CD4-positive, alpha-beta memory T cell (primary cell): ENCODE results near the gene FBRSL1. TPM values are rescaled to one million over a fixed set of nuclear protein-coding genes. Genes with fewer than 3 reads are reported as not detected.
"Not testable (repeated sequence)": the region's sequence is repeated elsewhere in the genome, so short reads cannot be mapped to it uniquely, and the experiment has no call there.

Experiments used
- CTCF ChIA-PET: fragments of 350-600 bp; sonication (Branson Sonifier 250); formaldehyde crosslinking; loops from one replicate; lab custom pipeline; 2021; ENCODE audit warnings: inconsistent platforms; ENCODE audit not compliant: partially characterized antibody; lab: Charles Lee
- POLR2A ChIA-PET: fragments of 350-600 bp; sonication (Branson Sonifier 250); formaldehyde crosslinking; loops from one replicate; lab custom pipeline; 2021; ENCODE audit not compliant: partially characterized antibody; lab: Charles Lee
- DNase-seq, 5 donors: peaks; one replicate each; pipeline versions ENCODE4 v3.0.0 to v3.0.0-alpha.2; 2020 to 2022; ENCODE audit warnings: mixed read lengths in 1 of 5
- H3K27ac ChIP-seq: one replicate; pipeline ENCODE4 v1.7.0; 2013; ENCODE audit warnings: low read depth, low read length
- H3K27me3 ChIP-seq: 2 replicates; pipeline ENCODE4 v1.7.0; 2013; ENCODE audit warnings: mild to moderate bottlenecking, low read length, moderate library complexity; ENCODE audit not compliant: insufficient read depth
- H3K36me3 ChIP-seq: 2 replicates; pipeline ENCODE4 v1.7.0; 2013; ENCODE audit warnings: mild to moderate bottlenecking, low read length, moderate library complexity; ENCODE audit not compliant: insufficient read depth
- H3K4me1 ChIP-seq: 2 replicates; pipeline ENCODE4 v1.7.0; 2013; ENCODE audit warnings: mild to moderate bottlenecking, low read length, moderate library complexity; ENCODE audit not compliant: insufficient read depth
- H3K4me3 ChIP-seq, 2 donors: one replicate each; pipeline ENCODE4 v1.7.0; 2013; ENCODE audit warnings: low read length in 2 of 2, mild to moderate bottlenecking in 1 of 2
- H3K9me3 ChIP-seq, 2 donors: one replicate each; pipeline ENCODE4 v1.7.0; 2013; ENCODE audit warnings: low read length in 2 of 2, control low read depth in 1 of 2; ENCODE audit not compliant: control insufficient read depth in 1 of 2
- H3K27ac Mint-ChIP-seq, 7 donors: one replicate each; pipeline ENCODE4 v1.8.0; 2020 to 2021; ENCODE audit warnings: mixed read lengths in 7 of 7, mild to moderate bottlenecking in 6 of 7, inconsistent platforms in 3 of 7, moderate library complexity in 3 of 7
- H3K27me3 Mint-ChIP-seq, 2 donors: one replicate each; pipeline ENCODE4 v1.8.0; 2020 to 2021; ENCODE audit warnings: mixed read lengths in 2 of 2
- H3K36me3 Mint-ChIP-seq, 2 donors: one replicate each; pipeline ENCODE4 v1.8.0; 2020 to 2021; ENCODE audit warnings: mixed read lengths in 2 of 2, inconsistent platforms in 1 of 2, mild to moderate bottlenecking in 1 of 2
- H3K4me1 Mint-ChIP-seq, 4 donors: one replicate each; pipeline ENCODE4 v1.8.0; 2020 to 2021; ENCODE audit warnings: mixed read lengths in 4 of 4, mild to moderate bottlenecking in 1 of 4
- H3K4me3 Mint-ChIP-seq, 8 donors: one replicate each; pipeline ENCODE4 v1.8.0; 2020 to 2021; ENCODE audit warnings: mixed read lengths in 8 of 8, mild to moderate bottlenecking in 7 of 8, moderate library complexity in 6 of 8, inconsistent platforms in 3 of 8
- H3K9me3 Mint-ChIP-seq, 8 donors: one replicate each; pipeline ENCODE4 v1.8.0; 2020 to 2021; ENCODE audit warnings: mixed read lengths in 8 of 8, mild to moderate bottlenecking in 5 of 8, inconsistent platforms in 3 of 8, moderate library complexity in 1 of 8
- intact Hi-C: fragments of 100-400 bp; cut with micrococcal nuclease; formaldehyde crosslinking; loops from one replicate; pipeline ENCODE4 v1.15.1; 2023
- polyA plus RNA-seq, 2 donors: library from polyadenylated mRNA; unstranded; fragments of 300-500 nt; fragmentation: Illumina TruSeq; gene quantifications; one replicate each; pipeline ENCODE4 v1.2.3, GENCODE V29; 2021
- total RNA-seq, 2 experiments: library from RNA; stranded (reverse); gene quantifications; one replicate each; pipeline ENCODE4 v1.2.3, GENCODE V29; 2021

FBRSL1 gene
- total and polyA plus RNA-seq, 4 experiments from 2014 or later: 3.1 to 101 (median 97.3) TPM; not detected in 1

DNA sequence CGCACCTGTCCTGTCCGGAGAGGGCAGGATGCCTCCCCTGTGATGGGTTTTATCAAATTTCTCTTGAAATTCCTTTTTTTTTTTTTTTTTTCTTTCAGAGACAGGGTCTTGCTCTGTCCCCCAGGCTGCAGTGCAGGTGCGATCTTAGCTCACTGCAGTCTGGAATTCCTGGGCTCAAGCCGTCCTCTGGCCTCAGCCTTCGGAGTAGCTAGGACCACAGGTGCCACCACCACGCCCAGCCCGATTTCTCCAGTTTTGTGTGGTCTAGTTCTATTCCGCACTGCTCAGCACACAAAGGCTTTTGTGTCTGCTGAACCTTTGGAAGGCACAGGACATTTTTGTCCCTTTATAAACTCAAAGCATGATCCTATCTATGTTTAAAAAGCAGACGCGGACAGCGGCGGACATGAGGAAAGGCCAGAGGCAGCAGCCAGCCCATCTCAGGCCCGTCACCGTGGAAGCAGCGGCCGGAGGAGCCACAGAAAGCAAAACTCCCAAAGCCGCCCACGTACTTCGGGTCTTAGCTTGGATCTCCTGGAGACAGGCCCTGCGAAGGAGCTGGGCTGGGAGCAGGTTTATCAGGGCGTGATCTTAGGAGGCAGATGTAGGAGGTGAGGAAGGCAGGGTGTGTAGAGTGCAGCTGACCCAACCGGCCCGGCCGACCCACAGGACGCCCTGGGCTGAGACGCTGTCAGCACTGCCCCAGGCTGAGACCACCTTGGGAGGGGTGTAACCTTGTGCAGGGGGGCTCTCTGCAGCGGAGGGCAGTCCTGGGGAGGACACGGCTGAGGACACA lies 30.9 kb upstream of the FBRSL1 start:
- no peak overlapping the region for H3K4me3 ChIP-seq
- DNase-seq: no peak
- no peak overlapping the region for H3K27ac Mint-ChIP-seq
- H3K27me3 Mint-ChIP-seq: no peaks in the 10 kb centered on the region
- no peak overlapping the region for H3K4me3 Mint-ChIP-seq
- H3K27me3 ChIP-seq: no peaks in the 10 kb centered on the region
- H3K36me3 Mint-ChIP-seq: no peaks in the 10 kb centered on the region
- peaks cover 7 to 8% (median 7%) of the 10 kb centered on the region in 4 donors for H3K4me1 Mint-ChIP-seq
- H3K27ac ChIP-seq: no peak overlapping the region
- no peaks in the 10 kb centered on the region for H3K9me3 ChIP-seq
- no peaks in the 10 kb centered on the region for H3K9me3 Mint-ChIP-seq
- H3K36me3 ChIP-seq: no peaks in the 10 kb centered on the region
- intact Hi-C loops: no loop called here
- ChIA-PET POLR2A (no interaction called here), CTCF (no interaction called here)
- H3K4me1 ChIP-seq: peaks cover 9% of the 10 kb centered on the region

DNA sequence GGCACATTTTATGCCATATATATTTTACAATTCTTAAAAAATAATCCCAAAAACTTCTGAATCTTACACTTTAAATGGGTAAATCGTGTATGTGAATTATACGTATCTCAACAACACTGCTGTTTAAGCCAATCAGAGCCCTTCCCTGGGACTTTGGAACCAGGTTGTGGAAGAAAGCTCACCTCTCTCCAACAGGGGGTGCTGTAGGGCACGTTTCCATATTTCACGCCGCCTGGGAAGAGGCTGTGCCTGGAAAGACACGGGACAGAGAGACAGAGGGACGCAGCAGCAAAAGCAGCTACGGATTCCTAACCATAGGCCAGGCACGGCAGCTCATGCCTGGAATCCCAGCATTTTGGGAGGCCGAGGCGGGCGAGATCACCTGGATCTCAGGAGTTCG lies 29.4 kb upstream of the FBRSL1 start:
- H3K36me3 ChIP-seq: no peaks in the 10 kb centered on the region
- no peaks in the 10 kb centered on the region for H3K9me3 ChIP-seq
- H3K27ac ChIP-seq: no peak overlapping the region
- no peak overlapping the region for H3K27ac Mint-ChIP-seq
- H3K27me3 ChIP-seq: no peaks in the 10 kb centered on the region
- no peak overlapping the region for H3K4me3 ChIP-seq
- H3K4me1 Mint-ChIP-seq: peaks cover 3 to 5% (median 4%) of the 10 kb centered on the region in 4 donors
- no peaks in the 10 kb centered on the region for H3K36me3 Mint-ChIP-seq
- ChIA-PET CTCF (interaction anchor here (0.7 to 1.7 kb wide), 3 partner anchors 17 to 66 kb away, joined by 3 to 9 read pairs (median 3); no protein-coding TSS in a partner anchor), POLR2A (interaction anchor here (1.5 to 1.7 kb wide), 2 partner anchors 28 to 30 kb away, joined by 6 read pairs; no protein-coding TSS in a partner anchor)
- no peaks in the 10 kb centered on the region for H3K27me3 Mint-ChIP-seq
- intact Hi-C loops: loop anchor here (1.0 kb wide), 1 partner anchor 64 kb away; no protein-coding TSS in a partner anchor
- H3K9me3 Mint-ChIP-seq: no peaks in the 10 kb centered on the region
- DNase-seq: no peak
- peaks cover 9% of the 10 kb centered on the region for H3K4me1 ChIP-seq
- H3K4me3 Mint-ChIP-seq: no peak overlapping the region

DNA sequence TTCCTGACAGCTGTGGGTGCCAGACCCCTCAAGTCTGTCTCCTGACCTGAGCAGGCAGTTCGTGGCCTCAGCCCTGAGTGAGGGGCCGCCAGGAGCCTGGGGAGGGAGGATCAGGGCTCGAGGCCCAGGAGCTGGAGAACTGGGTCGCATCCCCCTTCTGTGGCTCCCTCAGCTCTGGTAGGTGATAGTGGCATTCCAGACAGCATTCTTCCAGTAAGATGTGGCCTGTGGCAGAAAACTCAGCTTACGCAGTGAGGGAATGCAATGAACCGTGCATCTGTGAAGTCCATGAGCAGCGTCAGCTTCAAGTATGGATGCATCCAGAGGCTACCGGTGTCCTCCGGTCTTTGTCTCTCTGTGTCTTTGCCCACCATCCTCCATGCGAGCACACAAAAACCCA lies 28.4 kb upstream of the FBRSL1 start:
- Histone ChIP-seq H3K36me3 (no peaks in the 10 kb centered on the region), H3K4me1 (peaks cover 9% of the 10 kb centered on the region), H3K4me3 (no peak overlapping the region), H3K27me3 (no peaks in the 10 kb centered on the region), H3K9me3 (no peaks in the 10 kb centered on the region), H3K27ac (no peak overlapping the region)
- Mint-ChIP-seq H3K9me3 (no peaks in the 10 kb centered on the region), H3K36me3 (no peaks in the 10 kb centered on the region), H3K27me3 (peaks cover 0 to 1% of the 10 kb centered on the region in 2 donors), H3K4me3 (no peak overlapping the region), H3K27ac (no peak overlapping the region), H3K4me1 (peaks cover 0 to 4% (median 2%) of the 10 kb centered on the region in 4 donors)
- DNase-seq: no peak
- POLR2A ChIA-PET: interaction anchor here (1.5 to 1.7 kb wide), 2 partner anchors 27 to 31 kb away, joined by 6 read pairs; no protein-coding TSS in a partner anchor
- CTCF ChIA-PET: interaction anchor here (1.7 kb wide), 2 partner anchors 61 to 65 kb away, joined by 3 to 9 read pairs; no protein-coding TSS in a partner anchor
- intact Hi-C loops: no loop called here

DNA sequence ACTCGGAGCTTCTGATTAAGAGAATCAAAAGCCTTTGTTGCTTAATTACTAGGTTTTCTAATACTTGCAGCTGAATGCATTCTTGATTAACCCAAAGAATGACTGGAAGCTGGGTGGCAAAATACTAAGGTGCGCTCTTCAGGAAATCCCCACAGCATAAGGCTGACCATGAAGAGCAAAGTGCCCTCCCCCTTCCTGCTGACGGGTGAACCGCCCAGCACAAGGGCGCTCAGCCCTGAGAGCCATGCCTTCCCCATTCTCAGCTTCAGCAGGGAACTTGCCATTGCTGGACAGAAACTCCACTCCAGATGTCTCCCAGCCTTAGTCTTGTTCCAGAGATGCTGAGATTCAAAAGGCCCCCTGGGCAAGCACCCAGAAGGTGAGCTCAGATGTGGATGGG lies 27.2 kb upstream of the FBRSL1 start:
- peaks cover 0 to 4% (median 2%) of the 10 kb centered on the region in 4 donors for H3K4me1 Mint-ChIP-seq
- H3K27me3 Mint-ChIP-seq: peaks cover 0 to 1% of the 10 kb centered on the region in 2 donors
- Histone ChIP-seq H3K4me1 (peaks cover 9% of the 10 kb centered on the region), H3K27me3 (no peaks in the 10 kb centered on the region), H3K4me3 (no peak overlapping the region), H3K27ac (no peak overlapping the region), H3K36me3 (no peaks in the 10 kb centered on the region), H3K9me3 (no peaks in the 10 kb centered on the region)
- no peaks in the 10 kb centered on the region for H3K9me3 Mint-ChIP-seq
- no peaks in the 10 kb centered on the region for H3K36me3 Mint-ChIP-seq
- DNase-seq: no peak
- intact Hi-C loops: no loop called here
- H3K27ac Mint-ChIP-seq: no peak overlapping the region
- CTCF ChIA-PET: interaction anchor here (0.9 to 1.1 kb wide), 2 partner anchors 12 to 16 kb away, joined by 3 read pairs; no protein-coding TSS in a partner anchor
- H3K4me3 Mint-ChIP-seq: no peak overlapping the region
- POLR2A ChIA-PET: interaction anchor here (1.2 kb wide), 1 partner anchor 16 kb away, joined by 5 read pairs; no protein-coding TSS in a partner anchor

DNA sequence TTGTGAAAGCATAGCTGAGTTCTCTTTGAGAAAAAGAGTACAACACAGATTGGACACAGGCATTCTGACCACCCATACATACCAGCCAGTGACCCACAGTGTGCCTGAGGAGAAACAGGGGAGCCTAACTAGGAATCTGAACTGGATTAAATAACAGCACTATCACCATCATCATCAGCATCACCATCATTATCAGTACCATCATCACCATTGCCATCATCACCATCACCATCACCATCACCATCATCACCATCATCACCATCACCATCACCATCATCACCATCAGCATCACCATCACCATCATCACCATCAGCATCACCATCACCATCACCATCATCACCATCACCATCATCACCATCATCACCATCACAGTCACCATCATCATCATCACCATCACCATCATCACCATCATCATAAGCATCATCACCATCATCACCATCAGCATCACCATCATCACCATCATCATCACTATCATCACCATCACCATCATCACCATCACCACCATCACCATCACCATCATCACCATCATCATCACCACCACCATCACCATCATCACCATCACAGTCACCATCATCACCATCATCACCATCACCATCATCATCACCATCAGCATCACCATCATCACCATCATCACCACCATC lies 26.5 kb upstream of the FBRSL1 start:
- H3K9me3 Mint-ChIP-seq, intact Hi-C loops, H3K27ac ChIP-seq, DNase-seq, H3K36me3 Mint-ChIP-seq, H3K4me1 ChIP-seq, H3K27me3 Mint-ChIP-seq, H3K4me3 Mint-ChIP-seq, H3K9me3 ChIP-seq, H3K27me3 ChIP-seq, H3K4me3 ChIP-seq, H3K27ac Mint-ChIP-seq, H3K36me3 ChIP-seq: not testable (repeated sequence)
- H3K4me1 Mint-ChIP-seq: peaks cover 2 to 10% (median 5%) of the 10 kb centered on the region in 4 donors
- POLR2A ChIA-PET: interaction anchor here (1.2 kb wide), 1 partner anchor 16 kb away, joined by 5 read pairs; no protein-coding TSS in a partner anchor
- CTCF ChIA-PET: interaction anchor here (1.1 kb wide), 1 partner anchor 17 kb away, joined by 3 read pairs; no protein-coding TSS in a partner anchor

DNA sequence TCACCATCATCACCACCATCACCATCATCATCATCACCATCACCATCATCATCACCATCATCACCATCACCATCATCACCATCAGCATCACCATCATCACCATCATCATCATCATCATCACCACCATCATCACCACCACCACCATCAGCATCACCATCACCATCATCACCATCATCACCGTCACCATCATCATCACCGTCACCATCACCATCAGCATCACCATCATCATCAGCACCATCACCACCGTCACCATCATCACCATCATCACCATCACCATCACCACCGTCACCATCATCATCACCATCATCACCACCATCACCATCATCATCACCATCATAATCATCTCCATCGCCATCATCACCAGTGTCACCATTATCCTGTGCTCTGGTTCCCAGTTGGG lies 25.6 kb upstream of the FBRSL1 start:
- intact Hi-C loops, DNase-seq, H3K27me3 Mint-ChIP-seq, H3K36me3 ChIP-seq, H3K27me3 ChIP-seq, H3K36me3 Mint-ChIP-seq, H3K9me3 ChIP-seq, CTCF ChIA-PET, H3K27ac ChIP-seq, H3K4me3 ChIP-seq, POLR2A ChIA-PET, H3K4me3 Mint-ChIP-seq, H3K9me3 Mint-ChIP-seq, H3K27ac Mint-ChIP-seq: not testable (repeated sequence)
- peaks cover 12% of the 10 kb centered on the region for H3K4me1 ChIP-seq
- peaks cover 4 to 15% (median 8%) of the 10 kb centered on the region in 4 donors for H3K4me1 Mint-ChIP-seq

DNA sequence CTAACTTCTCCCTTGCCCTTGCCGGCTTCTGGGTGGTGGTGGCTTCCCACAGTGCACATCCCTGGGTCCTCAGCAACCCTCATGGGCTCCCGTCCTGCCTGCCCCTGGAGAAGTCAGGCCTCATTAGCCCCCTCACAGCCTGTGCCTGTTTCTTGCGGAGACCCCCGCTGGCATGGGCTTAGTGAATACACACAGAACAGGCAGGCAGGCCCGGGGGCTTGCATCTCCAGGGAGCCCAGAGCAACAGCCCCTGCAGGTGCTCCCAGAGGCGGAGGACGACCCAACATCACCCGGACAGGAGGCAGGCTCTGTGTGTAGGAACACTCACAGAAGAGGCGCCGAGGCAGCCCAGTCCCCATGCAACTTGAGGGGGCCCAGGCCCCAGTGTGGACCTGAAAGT lies 25.1 kb upstream of the FBRSL1 start:
- H3K4me1 Mint-ChIP-seq: peaks cover 9 to 20% (median 14%) of the 10 kb centered on the region in 4 donors
- intact Hi-C loops: no loop called here
- no peak for DNase-seq
- POLR2A ChIA-PET: no interaction called here
- Histone ChIP-seq H3K9me3 (no peaks in the 10 kb centered on the region), H3K36me3 (no peaks in the 10 kb centered on the region), H3K4me3 (no peak overlapping the region), H3K4me1 (peaks cover 18% of the 10 kb centered on the region), H3K27ac (no peak overlapping the region), H3K27me3 (no peaks in the 10 kb centered on the region)
- H3K4me3 Mint-ChIP-seq: no peak overlapping the region
- H3K9me3 Mint-ChIP-seq: peaks cover 0 to 3% (median 0%) of the 10 kb centered on the region in 8 donors
- H3K36me3 Mint-ChIP-seq: no peaks in the 10 kb centered on the region
- peaks cover 2 to 3% of the 10 kb centered on the region in 2 donors for H3K27me3 Mint-ChIP-seq
- H3K27ac Mint-ChIP-seq: no peak overlapping the region
- CTCF ChIA-PET: no interaction called here
